B cell (primary cell): ENCODE data around the gene ADARB2. TPM values are rescaled to one million over a fixed set of nuclear protein-coding genes. Genes with fewer than 3 reads are reported as not detected.

Experiments used
- ATAC-seq: fragments of 200-7000 bp; cut with Tn5 transposase; one replicate; pipeline ENCODE4 v1.10.0; 2021; ENCODE audit warnings: low read depth, mild to moderate bottlenecking, moderate number of reproducible peaks, moderate library complexity
- CTCF ChIA-PET: fragments of 350-600 bp; sonication (Branson Sonifier 250); formaldehyde crosslinking; loops from one replicate; lab custom pipeline; 2021; ENCODE audit warnings: antibody characterized with exemption, inconsistent platforms; lab: Charles Lee
- POLR2A ChIA-PET: fragments of 350-600 bp; sonication (Branson Sonifier 250); formaldehyde crosslinking; loops from one replicate; lab custom pipeline; 2021; ENCODE audit warnings: antibody characterized with exemption; lab: Charles Lee
- DNase-seq: peaks from one replicate; pipeline ENCODE4 v3.0.0; 2013
- H2AFZ ChIP-seq: 2 replicates; pipeline ENCODE4 v1.6.1; 2012; ENCODE audit warnings: mild to moderate bottlenecking, low read depth, low read length; ENCODE audit not compliant: insufficient read depth, poor library complexity, severe bottlenecking
- H3K27ac ChIP-seq, 2 donors: 1 replicate in 1 of 2; 2 replicates in 1 of 2; pipeline ENCODE4 v1.5.1; 2012 to 2013; ENCODE audit warnings: low read length in 2 of 2, mild to moderate bottlenecking in 2 of 2, moderate library complexity in 1 of 2
- H3K27me3 ChIP-seq, 4 experiments: fragments of 200-600 bp in 1 of 4; sonication (generic) in 1 of 4; replicated peaks in 1 of 4; 1 replicate in 2 of 4; 2 replicates in 2 of 4; pipeline versions ENCODE4 v1.6.1 to v1.7.0; 2013 to 2016; ENCODE audit warnings: low read length in 3 of 4, mild to moderate bottlenecking in 2 of 4, mixed read lengths in 1 of 4, moderate library complexity in 1 of 4; ENCODE audit not compliant: insufficient read depth in 4 of 4, control insufficient read depth in 3 of 4; ENCODE audit errors: control extremely low read depth in 1 of 4
- H3K36me3 ChIP-seq, 2 experiments: replicated peaks in 1 of 2; 1 replicate in 1 of 2; 2 replicates in 1 of 2; pipeline versions ENCODE4 v1.6.1 to v1.7.1; 2013; ENCODE audit warnings: low read length in 1 of 2; ENCODE audit not compliant: insufficient read depth in 2 of 2, control insufficient read depth in 1 of 2; ENCODE audit errors: control extremely low read depth in 1 of 2, extremely low read depth in 1 of 2
- H3K4me1 ChIP-seq, 2 donors: fragments of 200-600 bp in 1 of 2; sonication (generic) in 1 of 2; 1 replicate in 1 of 2; 2 replicates in 1 of 2; pipeline versions ENCODE4 v1.5.1 to v1.6.1; 2013 to 2017; ENCODE audit warnings: low read length in 2 of 2; ENCODE audit not compliant: control insufficient read depth in 2 of 2, insufficient read depth in 2 of 2
- H3K4me2 ChIP-seq: replicated peaks from 2 replicates; pipeline ENCODE3; 2012; ENCODE audit warnings: mild to moderate bottlenecking, low read depth, low read length; ENCODE audit not compliant: poor library complexity, severe bottlenecking
- H3K4me3 ChIP-seq, 5 experiments: fragments of 200-600 bp in 1 of 5; sonication (generic) in 1 of 5; 1 replicate in 3 of 5; 2 replicates in 2 of 5; pipeline versions ENCODE4 v1.5.1 to v1.7.0; 2011 to 2016; ENCODE audit warnings: low read length in 4 of 5, mild to moderate bottlenecking in 4 of 5, low read depth in 2 of 5, control low read depth in 1 of 5, moderate library complexity in 1 of 5; ENCODE audit not compliant: insufficient read depth in 1 of 5; ENCODE audit errors: control extremely low read depth in 1 of 5, extremely low read depth in 1 of 5
- H3K79me2 ChIP-seq: fragments of 200-600 bp; sonication (generic); one replicate; pipeline ENCODE4 v1.6.0; 2016; ENCODE audit warnings: low read length; ENCODE audit not compliant: control insufficient read depth, insufficient read depth
- H3K9ac ChIP-seq: fragments of 200-600 bp; sonication (generic); 2 replicates; pipeline ENCODE4 v1.6.1; 2017; ENCODE audit warnings: mild to moderate bottlenecking, low read length, moderate library complexity
- H3K9me3 ChIP-seq, 3 donors: one replicate each; pipeline versions ENCODE4 v1.6.1 to v1.7.1; 2013; ENCODE audit warnings: low read length in 2 of 3; ENCODE audit not compliant: control insufficient read depth in 2 of 3, insufficient read depth in 1 of 3; ENCODE audit errors: control extremely low read depth in 1 of 3
- H4K20me1 ChIP-seq: 2 replicates; pipeline ENCODE4 v1.6.0; 2012; ENCODE audit warnings: mild to moderate bottlenecking, low read length; ENCODE audit not compliant: insufficient read depth, control insufficient read depth, poor library complexity, severe bottlenecking
- H3K27ac Mint-ChIP-seq: one replicate; pipeline ENCODE4 v1.8.0; 2021; ENCODE audit warnings: mixed read lengths
- H3K27me3 Mint-ChIP-seq: one replicate; pipeline ENCODE4 v1.8.0; 2021; ENCODE audit warnings: mixed read lengths
- H3K4me1 Mint-ChIP-seq: one replicate; pipeline ENCODE4 v1.8.0; 2021; ENCODE audit warnings: mixed read lengths
- H3K4me3 Mint-ChIP-seq: one replicate; pipeline ENCODE4 v1.8.0; 2021; ENCODE audit warnings: mixed read lengths
- H3K9me3 Mint-ChIP-seq: one replicate; pipeline ENCODE4 v1.8.0; 2022; ENCODE audit warnings: mixed read lengths; ENCODE audit not compliant: insufficient read depth
- CTCF ChIP-seq: fragments of 200-600 bp; IDR thresholded peaks from one replicate; pipeline ENCODE4 v1.8.0; 2022; ENCODE audit warnings: antibody characterized with exemption, mild to moderate bottlenecking
- EZH2 ChIP-seq: IDR thresholded peaks from 2 replicates; pipeline ENCODE4 v1.6.1; 2012; ENCODE audit warnings: borderline replicate concordance, low read depth, mild to moderate bottlenecking, moderate library complexity, low read length; ENCODE audit not compliant: insufficient read depth, poor library complexity, severe bottlenecking
- WGBS: methylation state at CpG from one replicate; pipeline ENCODE4 v1.1.5; 2013; ENCODE audit warnings: missing lambda C conversion rate; ENCODE audit not compliant: insufficient coverage; 5-methylcytosine and 5-hydroxymethylcytosine counted together
- intact Hi-C: fragments of 100-400 bp; cut with micrococcal nuclease; formaldehyde crosslinking; loops from one replicate; pipeline ENCODE4 v1.10.0; 2022
- polyA plus RNA-seq: library from polyadenylated mRNA; depleted of rRNA; stranded (reverse); fragments of >200 nt; gene quantifications from 2 replicates; pipeline ENCODE4 v1.2.3, GENCODE V29; 2012
- total RNA-seq, 2 donors: library from RNA; stranded (reverse); fragments of 120-200 nt in 1 of 2; gene quantifications; 1 replicate in 1 of 2; 2 replicates in 1 of 2; pipeline versions ENCODE4 v1.2.3 to v1.2.4, GENCODE V29; 2013 to 2022

The ADARB2 gene
- total and polyA plus RNA-seq, 2 donors (not counting 1 experiment from before 2014, with no cell fraction given) = 0.13 to 0.96 TPM

GRCh38 chr10:1233031-1233430 lies 504.3 kb downstream of the ADARB2 start:
- Histone ChIP-seq H3K36me3 (no peaks in the 10 kb centered on the region), H3K79me2 (no peaks in the 10 kb centered on the region), H3K4me3 (no peak overlapping the region), H3K9ac (no peak overlapping the region), H2AFZ (no peak overlapping the region), H3K9me3 (no peaks in the 10 kb centered on the region), H3K27me3 (no peaks in the 10 kb centered on the region), H3K4me1 (no peaks in the 10 kb centered on the region), H4K20me1 (no peaks in the 10 kb centered on the region), H3K27ac (no peak overlapping the region), H3K4me2 (no peak overlapping the region)
- WGBS = 90% methylated on average over 7 of the region's 9 CpGs
- H3K27me3 Mint-ChIP-seq = peaks cover 3% of the 10 kb centered on the region
- no peak overlapping the region for H3K4me3 Mint-ChIP-seq
- H3K27ac Mint-ChIP-seq = no peak overlapping the region
- TF ChIP-seq EZH2 (no peak), CTCF (no peak)
- no peaks in the 10 kb centered on the region for H3K4me1 Mint-ChIP-seq
- no peak for DNase-seq
- H3K9me3 Mint-ChIP-seq = no peaks in the 10 kb centered on the region
- intact Hi-C loops = no loop called here
- ChIA-PET POLR2A (no interaction called here), CTCF (no interaction called here)
- no peak for ATAC-seq

GRCh38 chr10:1232164-1232911 lies 505.0 kb downstream of the ADARB2 start:
- ChIA-PET CTCF (no interaction called here), POLR2A (no interaction called here)
- Histone ChIP-seq H3K4me2 (no peak overlapping the region), H3K4me1 (no peaks in the 10 kb centered on the region), H3K4me3 (no peak overlapping the region), H3K9ac (no peak overlapping the region), H3K27ac (no peak overlapping the region), H2AFZ (no peak overlapping the region), H3K36me3 (no peaks in the 10 kb centered on the region), H4K20me1 (no peaks in the 10 kb centered on the region), H3K27me3 (no peaks in the 10 kb centered on the region), H3K79me2 (no peaks in the 10 kb centered on the region), H3K9me3 (no peaks in the 10 kb centered on the region)
- H3K9me3 Mint-ChIP-seq = no peaks in the 10 kb centered on the region
- DNase-seq = no peak
- H3K27me3 Mint-ChIP-seq = peaks cover 3% of the 10 kb centered on the region
- H3K4me3 Mint-ChIP-seq = no peak overlapping the region
- no peak for TF ChIP-seq CTCF
- no peak for TF ChIP-seq EZH2
- H3K4me1 Mint-ChIP-seq = no peaks in the 10 kb centered on the region
- H3K27ac Mint-ChIP-seq = no peak overlapping the region
- no peak for ATAC-seq
- intact Hi-C loops = no loop called here
- 95% methylated on average over 7 of the region's 9 CpGs for WGBS
